ENCODE data around the gene DNAJC18.

DNA sequence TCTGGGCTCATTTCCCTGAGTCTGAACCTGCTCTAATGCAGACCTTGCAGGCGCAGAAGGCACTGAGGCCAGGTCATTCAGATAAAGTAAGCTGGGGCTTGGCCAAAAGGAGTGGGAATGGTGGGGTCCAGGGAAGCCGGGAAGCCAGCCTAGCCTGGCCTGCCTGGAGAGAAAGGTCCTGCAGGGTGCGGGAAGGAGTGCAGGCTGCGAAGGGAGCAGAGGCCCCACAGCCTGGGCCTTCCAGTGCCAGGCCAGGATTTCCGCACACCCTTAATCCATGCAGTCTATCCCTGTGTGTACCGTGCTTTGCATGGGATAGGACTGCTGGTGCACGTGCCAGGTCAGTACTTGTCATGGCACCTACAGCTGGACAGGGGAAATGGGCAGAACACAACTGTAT is 46.9 kb upstream of the DNAJC18 start:
- TF ChIP-seq GATA2 (IDR thresholded peaks at IDR 0.05; ENCODE audit: low read depth, low read length) (no peak), GATA3 (IDR thresholded peaks at IDR 0.05; ENCODE audit: low read depth, low read length) (no peak)
